Endothelial cell (in vitro differentiated cells): ENCODE results near the gene MYLK. TPM values are rescaled to one million over a fixed set of nuclear protein-coding genes. Genes with fewer than 3 reads are reported as not detected.

ENCODE experiments used
- DNase-seq: peaks from one replicate; pipeline ENCODE4 v3.0.0; 2021; ENCODE audit warnings: low spot score
- H3K27ac Mint-ChIP-seq: one replicate; pipeline ENCODE4 v1.8.0; 2021; ENCODE audit warnings: mixed read lengths, inconsistent platforms; ENCODE audit not compliant: unreplicated experiment
- H3K27me3 Mint-ChIP-seq: one replicate; pipeline ENCODE4 v1.8.0; 2021; ENCODE audit warnings: mild to moderate bottlenecking, moderate library complexity, mixed read lengths, inconsistent platforms; ENCODE audit not compliant: unreplicated experiment
- H3K36me3 Mint-ChIP-seq: one replicate; pipeline ENCODE4 v1.8.0; 2021; ENCODE audit warnings: mild to moderate bottlenecking, low read depth, mixed read lengths, inconsistent platforms; ENCODE audit not compliant: unreplicated experiment
- H3K4me1 Mint-ChIP-seq: one replicate; pipeline ENCODE4 v1.8.0; 2021; ENCODE audit warnings: mild to moderate bottlenecking, mixed read lengths, inconsistent platforms; ENCODE audit not compliant: unreplicated experiment
- H3K4me3 Mint-ChIP-seq: one replicate; pipeline ENCODE4 v1.8.0; 2021; ENCODE audit warnings: mild to moderate bottlenecking, mixed read lengths, inconsistent platforms; ENCODE audit not compliant: unreplicated experiment
- H3K9me3 Mint-ChIP-seq: one replicate; pipeline ENCODE4 v1.8.0; 2021; ENCODE audit warnings: mixed read lengths, inconsistent platforms; ENCODE audit not compliant: unreplicated experiment
- CTCF ChIP-seq: fragments of 200-600 bp; sonication (generic); IDR thresholded peaks from one replicate; pipeline ENCODE4 v1.5.0; 2021; ENCODE audit warnings: antibody characterized with exemption; ENCODE audit not compliant: unreplicated experiment
- total RNA-seq: library from RNA; stranded (reverse); fragmentation: NEBNext Ultra II Directional; extraction: Animal tissue kit (Norgen Biotek cat#: 25700); gene quantifications from one replicate; pipeline ENCODE4 v1.2.1, GENCODE V29; 2021; ENCODE audit not compliant: unreplicated experiment

The MYLK gene
- total RNA-seq, 1 donor from 2014 or later, result 7.8 TPM

GRCh38 chr3:123877965-123878364, 6.2 kb downstream of the MYLK start:
- no peak overlapping the region for H3K4me3 Mint-ChIP-seq
- H3K9me3 Mint-ChIP-seq, result no peaks in the 10 kb centered on the region
- H3K4me1 Mint-ChIP-seq, result peaks cover 10% of the 10 kb centered on the region
- no peak for TF ChIP-seq CTCF
- no peak for DNase-seq
- H3K27ac Mint-ChIP-seq, result no peak overlapping the region
- peaks cover 10% of the 10 kb centered on the region for H3K27me3 Mint-ChIP-seq
- no peaks in the 10 kb centered on the region for H3K36me3 Mint-ChIP-seq

GRCh38 chr3:123877466-123877865, 6.7 kb downstream of the MYLK start:
- no peak for DNase-seq
- no peak overlapping the region for H3K4me3 Mint-ChIP-seq
- peaks cover 10% of the 10 kb centered on the region for H3K4me1 Mint-ChIP-seq
- no peak for TF ChIP-seq CTCF
- H3K36me3 Mint-ChIP-seq, result no peaks in the 10 kb centered on the region
- no peak overlapping the region for H3K27ac Mint-ChIP-seq
- H3K27me3 Mint-ChIP-seq, result peaks cover 8% of the 10 kb centered on the region
- no peaks in the 10 kb centered on the region for H3K9me3 Mint-ChIP-seq

- no peak for DNase-seq
- H3K27me3 Mint-ChIP-seq, result peaks cover 6% of the 10 kb centered on the region
- H3K27ac Mint-ChIP-seq, result no peak overlapping the region
- TF ChIP-seq CTCF, result no peak
- H3K4me3 Mint-ChIP-seq, result no peak overlapping the region
- H3K36me3 Mint-ChIP-seq, result no peaks in the 10 kb centered on the region
- H3K4me1 Mint-ChIP-seq, result peaks cover 10% of the 10 kb centered on the region
- no peaks in the 10 kb centered on the region for H3K9me3 Mint-ChIP-seq
Measured at GRCh38 chr3:123876858-123877257, 7.3 kb downstream of the MYLK start.

- peaks cover 4% of the 10 kb centered on the region for H3K36me3 Mint-ChIP-seq
- H3K27ac Mint-ChIP-seq, result no peak overlapping the region
- DNase-seq, result no peak
- no peak for TF ChIP-seq CTCF
- no peaks in the 10 kb centered on the region for H3K9me3 Mint-ChIP-seq
- no peaks in the 10 kb centered on the region for H3K27me3 Mint-ChIP-seq
- no peak overlapping the region for H3K4me3 Mint-ChIP-seq
- H3K4me1 Mint-ChIP-seq, result no peaks in the 10 kb centered on the region
Measured at GRCh38 chr3:123872621-123873020, 11.5 kb downstream of the MYLK start.

GRCh38 chr3:123871946-123872345, 12.2 kb downstream of the MYLK start:
- DNase-seq, result no peak
- H3K27ac Mint-ChIP-seq, result no peak overlapping the region

More at GRCh38 chr3:123871946-123872345, 12.2 kb downstream of the MYLK start:
- Mint-ChIP-seq H3K4me3 (no peak overlapping the region), H3K9me3 (no peaks in the 10 kb centered on the region), H3K4me1 (no peaks in the 10 kb centered on the region), H3K36me3 (peaks cover 4% of the 10 kb centered on the region), H3K27me3 (no peaks in the 10 kb centered on the region)
- TF ChIP-seq CTCF, result no peak
